ENCODE results near the gene CKAP5. TPM values are rescaled to one million over a fixed set of nuclear protein-coding genes. Genes with fewer than 3 reads are reported as not detected.

CKAP5 gene
- total and polyA plus RNA-seq, 4 donors = 12.0 to 64.5 (median 39.0) TPM

GRCh38 chr11:46769636-46770221, 76.4 kb downstream of the CKAP5 start:
- 92 to 93% methylated on average over 4 of the region's 4 CpGs for WGBS, 2 donors
- no peaks in the 10 kb centered on the region for H3K4me1 ChIP-seq (ENCODE audit: control insufficient read depth in 1 of 2, insufficient read depth in 2 of 2, low read length in 2 of 2)
- H3K9me3 ChIP-seq (ENCODE audit: control insufficient read depth, low read length) = no peaks in the 10 kb centered on the region
- peaks cover 1 to 3% of the 10 kb centered on the region in 2 donors for H3K36me3 ChIP-seq (ENCODE audit: control insufficient read depth in 1 of 2, insufficient read depth in 2 of 2, low read length in 1 of 2)
- H3K27ac ChIP-seq (ENCODE audit: low read depth in 1 of 2, low read length in 2 of 2) = no peak overlapping the region
- ATAC-seq (ENCODE audit: low FRiP score) (no peak), DNase-seq (no peak)
- intact Hi-C loops (cut with DNase I) = no loop called here
- no peak overlapping the region for H3K4me3 ChIP-seq (ENCODE audit: low read length in 2 of 2)
- H3K27me3 ChIP-seq (ENCODE audit: control insufficient read depth in 1 of 2, insufficient read depth in 2 of 2, low read length in 1 of 2) = no peaks in the 10 kb centered on the region

- WGBS, 2 donors = 96 to 98% methylated on average over 2 of the region's 2 CpGs
- Histone ChIP-seq H3K9me3 (ENCODE audit: control insufficient read depth, low read length) (no peaks in the 10 kb centered on the region), H3K4me3 (ENCODE audit: low read length in 2 of 2) (no peak overlapping the region), H3K27me3 (ENCODE audit: control insufficient read depth in 1 of 2, insufficient read depth in 2 of 2, low read length in 1 of 2) (no peaks in the 10 kb centered on the region), H3K4me1 (ENCODE audit: control insufficient read depth in 1 of 2, insufficient read depth in 2 of 2, low read length in 2 of 2) (no peaks in the 10 kb centered on the region), H3K27ac (ENCODE audit: low read depth in 1 of 2, low read length in 2 of 2) (no peak overlapping the region), H3K36me3 (ENCODE audit: control insufficient read depth in 1 of 2, insufficient read depth in 2 of 2, low read length in 1 of 2) (peaks cover 3 to 8% of the 10 kb centered on the region in 2 donors)
- intact Hi-C loops (cut with DNase I) = no loop called here
- DNase-seq (no peak), ATAC-seq (ENCODE audit: low FRiP score) (no peak)
Observed at GRCh38 chr11:46766656-46767055, 79.4 kb downstream of the CKAP5 start.

GRCh38 chr11:46762248-46762647, 83.8 kb downstream of the CKAP5 start:
- Histone ChIP-seq H3K27me3 (ENCODE audit: control insufficient read depth in 1 of 2, insufficient read depth in 2 of 2, low read length in 1 of 2) (no peaks in the 10 kb centered on the region), H3K36me3 (ENCODE audit: control insufficient read depth in 1 of 2, insufficient read depth in 2 of 2, low read length in 1 of 2) (peaks cover 10 to 14% of the 10 kb centered on the region in 2 donors), H3K9me3 (ENCODE audit: control insufficient read depth, low read length) (no peaks in the 10 kb centered on the region), H3K27ac (ENCODE audit: low read depth in 1 of 2, low read length in 2 of 2) (no peak overlapping the region), H3K4me3 (ENCODE audit: low read length in 2 of 2) (no peak overlapping the region), H3K4me1 (ENCODE audit: control insufficient read depth in 1 of 2, insufficient read depth in 2 of 2, low read length in 2 of 2) (no peaks in the 10 kb centered on the region)
- DNase-seq (no peak), ATAC-seq (ENCODE audit: low FRiP score) (no peak)
- intact Hi-C loops (cut with DNase I) = no loop called here

- DNase-seq (no peak), ATAC-seq (ENCODE audit: low FRiP score) (no peak)
- no peaks in the 10 kb centered on the region for H3K27me3 ChIP-seq (ENCODE audit: control insufficient read depth in 1 of 2, insufficient read depth in 2 of 2, low read length in 1 of 2)
- H3K4me3 ChIP-seq (ENCODE audit: low read length in 2 of 2) = no peak overlapping the region
- peaks cover 10 to 14% of the 10 kb centered on the region in 2 donors for H3K36me3 ChIP-seq (ENCODE audit: control insufficient read depth in 1 of 2, insufficient read depth in 2 of 2, low read length in 1 of 2)
- intact Hi-C loops (cut with DNase I) = no loop called here
- no peaks in the 10 kb centered on the region for H3K4me1 ChIP-seq (ENCODE audit: control insufficient read depth in 1 of 2, insufficient read depth in 2 of 2, low read length in 2 of 2)
- WGBS, 2 donors = 91 to 94% methylated on average over 4 of the region's 4 CpGs
- H3K9me3 ChIP-seq (ENCODE audit: control insufficient read depth, low read length) = no peaks in the 10 kb centered on the region
- H3K27ac ChIP-seq (ENCODE audit: low read depth in 1 of 2, low read length in 2 of 2) = no peak overlapping the region
Observed at GRCh38 chr11:46761807-46762206, 84.3 kb downstream of the CKAP5 start.

GRCh38 chr11:46760429-46761128, 85.5 kb downstream of the CKAP5 start:
- Histone ChIP-seq H3K4me1 (ENCODE audit: control insufficient read depth in 1 of 2, insufficient read depth in 2 of 2, low read length in 2 of 2) (no peaks in the 10 kb centered on the region), H3K36me3 (ENCODE audit: control insufficient read depth in 1 of 2, insufficient read depth in 2 of 2, low read length in 1 of 2) (peaks cover 10 to 14% of the 10 kb centered on the region in 2 donors), H3K27ac (ENCODE audit: low read depth in 1 of 2, low read length in 2 of 2) (no peak overlapping the region), H3K4me3 (ENCODE audit: low read length in 2 of 2) (no peak overlapping the region), H3K9me3 (ENCODE audit: control insufficient read depth, low read length) (no peaks in the 10 kb centered on the region), H3K27me3 (ENCODE audit: control insufficient read depth in 1 of 2, insufficient read depth in 2 of 2, low read length in 1 of 2) (no peaks in the 10 kb centered on the region)
- ATAC-seq (ENCODE audit: low FRiP score) (no peak), DNase-seq (no peak)
- WGBS, 2 donors = 97% methylated on average over 6 of the region's 6 CpGs
- intact Hi-C loops (cut with DNase I) = no loop called here

- Histone ChIP-seq H3K36me3 (ENCODE audit: control insufficient read depth in 1 of 2, insufficient read depth in 2 of 2, low read length in 1 of 2) (peaks cover 13 to 16% of the 10 kb centered on the region in 2 donors), H3K9me3 (ENCODE audit: control insufficient read depth, low read length) (no peaks in the 10 kb centered on the region), H3K4me1 (ENCODE audit: control insufficient read depth in 1 of 2, insufficient read depth in 2 of 2, low read length in 2 of 2) (no peaks in the 10 kb centered on the region), H3K27ac (ENCODE audit: low read depth in 1 of 2, low read length in 2 of 2) (no peak overlapping the region), H3K27me3 (ENCODE audit: control insufficient read depth in 1 of 2, insufficient read depth in 2 of 2, low read length in 1 of 2) (no peaks in the 10 kb centered on the region), H3K4me3 (ENCODE audit: low read length in 2 of 2) (no peak overlapping the region)
- intact Hi-C loops (cut with DNase I) = no loop called here
- DNase-seq = no peak
- 95% methylated on average over 6 of the region's 6 CpGs for WGBS, 2 donors
- no peak for ATAC-seq (ENCODE audit: low FRiP score)
Observed at GRCh38 chr11:46759196-46759595, 86.9 kb downstream of the CKAP5 start.

GRCh38 chr11:46755962-46756361, 90.1 kb downstream of the CKAP5 start:
- H3K4me1 ChIP-seq (ENCODE audit: control insufficient read depth in 1 of 2, insufficient read depth in 2 of 2, low read length in 2 of 2) = peaks cover 0 to 2% of the 10 kb centered on the region in 2 donors
- H3K27me3 ChIP-seq (ENCODE audit: control insufficient read depth in 1 of 2, insufficient read depth in 2 of 2, low read length in 1 of 2) = no peaks in the 10 kb centered on the region
- no peak overlapping the region for H3K4me3 ChIP-seq (ENCODE audit: low read length in 2 of 2)
- DNase-seq = no peak
- intact Hi-C loops (cut with DNase I) = no loop called here
- H3K9me3 ChIP-seq (ENCODE audit: control insufficient read depth, low read length) = no peaks in the 10 kb centered on the region
- peaks cover 15 to 19% of the 10 kb centered on the region in 2 donors for H3K36me3 ChIP-seq (ENCODE audit: control insufficient read depth in 1 of 2, insufficient read depth in 2 of 2, low read length in 1 of 2)
- no peak for ATAC-seq (ENCODE audit: low FRiP score)
- H3K27ac ChIP-seq (ENCODE audit: low read depth in 1 of 2, low read length in 2 of 2) = no peak overlapping the region

- no peak overlapping the region for H3K27ac ChIP-seq (ENCODE audit: low read depth in 1 of 2, low read length in 2 of 2)
- H3K27me3 ChIP-seq (ENCODE audit: control insufficient read depth in 1 of 2, insufficient read depth in 2 of 2, low read length in 1 of 2) = no peaks in the 10 kb centered on the region
- no peak for DNase-seq
- H3K36me3 ChIP-seq (ENCODE audit: control insufficient read depth in 1 of 2, insufficient read depth in 2 of 2, low read length in 1 of 2) = peaks cover 15 to 20% of the 10 kb centered on the region in 2 donors
- no peak for ATAC-seq (ENCODE audit: low FRiP score)
- WGBS, 2 donors = 89 to 96% methylated on average over 6 of the region's 6 CpGs
- H3K4me1 ChIP-seq (ENCODE audit: control insufficient read depth in 1 of 2, insufficient read depth in 2 of 2, low read length in 2 of 2) = peaks cover 0 to 2% of the 10 kb centered on the region in 2 donors
- intact Hi-C loops (cut with DNase I) = no loop called here
- no peak overlapping the region for H3K4me3 ChIP-seq (ENCODE audit: low read length in 2 of 2)
- no peaks in the 10 kb centered on the region for H3K9me3 ChIP-seq (ENCODE audit: control insufficient read depth, low read length)
Observed at GRCh38 chr11:46747150-46747549, 98.9 kb downstream of the CKAP5 start.

- H3K36me3 ChIP-seq (ENCODE audit: control insufficient read depth in 1 of 2, insufficient read depth in 2 of 2, low read length in 1 of 2) = peaks cover 13 to 14% of the 10 kb centered on the region in 2 donors
- no peak overlapping the region for H3K4me3 ChIP-seq (ENCODE audit: low read length in 2 of 2)
- no peaks in the 10 kb centered on the region for H3K4me1 ChIP-seq (ENCODE audit: control insufficient read depth in 1 of 2, insufficient read depth in 2 of 2, low read length in 2 of 2)
- 84 to 90% methylated on average over 3 of the region's 3 CpGs for WGBS, 2 donors
- no peaks in the 10 kb centered on the region for H3K9me3 ChIP-seq (ENCODE audit: control insufficient read depth, low read length)
- DNase-seq (no peak), ATAC-seq (ENCODE audit: low FRiP score) (no peak)
- intact Hi-C loops (cut with DNase I) = no loop called here
- no peak overlapping the region for H3K27ac ChIP-seq (ENCODE audit: low read depth in 1 of 2, low read length in 2 of 2)
- no peaks in the 10 kb centered on the region for H3K27me3 ChIP-seq (ENCODE audit: control insufficient read depth in 1 of 2, insufficient read depth in 2 of 2, low read length in 1 of 2)
Observed at GRCh38 chr11:46745995-46746394, 100.1 kb downstream of the CKAP5 start.

Measured in aorta (tissue), 5 donors.